Neuron (in vitro differentiated cells): Measurements from ENCODE around the gene MED13L.
"Not testable (repeated sequence)": the region's sequence is repeated elsewhere in the genome, so short reads cannot be mapped to it uniquely, and the experiment has no call there.

Experiments
- H2AFZ ChIP-seq: one replicate; pipeline ENCODE4 v1.6.1; 2013; ENCODE audit warnings: low read depth, mild to moderate bottlenecking, inconsistent platforms, low read length, moderate library complexity
- H3K27me3 ChIP-seq: one replicate; pipeline ENCODE4 v1.6.1; 2013; ENCODE audit warnings: low read length; ENCODE audit not compliant: insufficient read depth
- H3K36me3 ChIP-seq: one replicate; pipeline ENCODE4 v1.6.1; 2013; ENCODE audit warnings: low read length; ENCODE audit not compliant: insufficient read depth
- H3K4me1 ChIP-seq: one replicate; pipeline ENCODE4 v1.6.1; 2013; ENCODE audit warnings: low read length; ENCODE audit not compliant: insufficient read depth
- H3K4me3 ChIP-seq: 2 replicates; pipeline ENCODE4 v1.5.1; 2013; ENCODE audit warnings: mild to moderate bottlenecking, low read length, moderate library complexity
- H3K9me3 ChIP-seq: one replicate; pipeline ENCODE4 v1.6.1; 2013; ENCODE audit warnings: low read length

Gene MED13L

GRCh38 chr12:116244474-116245090 is 32.9 kb downstream of the MED13L start:
- Histone ChIP-seq H3K4me1 (no peaks in the 10 kb centered on the region), H3K36me3 (no peaks in the 10 kb centered on the region)

DNA sequence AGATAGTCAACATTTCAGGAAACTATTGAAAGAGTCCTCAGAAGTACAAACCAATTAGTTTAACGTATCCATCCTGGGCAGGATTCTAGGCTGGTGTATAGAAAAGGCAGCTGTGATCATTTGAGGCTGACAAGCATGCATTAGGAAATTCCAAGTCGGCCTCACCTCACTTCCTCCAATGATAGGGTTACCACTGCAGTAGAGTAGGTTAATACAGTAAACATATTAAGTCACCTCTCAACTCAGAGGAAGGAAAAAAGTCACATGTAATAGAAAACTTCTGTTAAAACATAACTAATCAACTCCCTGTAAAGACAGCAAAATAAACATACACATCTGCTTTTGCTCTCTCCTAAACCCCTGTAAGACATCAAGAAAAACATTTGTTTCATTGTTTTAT is 33.5 kb downstream of the MED13L start:
- Histone ChIP-seq H3K4me3 (no peak overlapping the region), H3K27me3 (no peaks in the 10 kb centered on the region), H3K4me1 (no peaks in the 10 kb centered on the region), H3K36me3 (no peaks in the 10 kb centered on the region), H2AFZ (no peak overlapping the region), H3K9me3 (no peaks in the 10 kb centered on the region)

More at GRCh38 chr12:116244474-116245090, 32.9 kb downstream of the MED13L start:
- H3K27me3 ChIP-seq, result no peaks in the 10 kb centered on the region
- H3K4me3 ChIP-seq, result no peak overlapping the region
- no peaks in the 10 kb centered on the region for H3K9me3 ChIP-seq
- no peak overlapping the region for H2AFZ ChIP-seq

DNA sequence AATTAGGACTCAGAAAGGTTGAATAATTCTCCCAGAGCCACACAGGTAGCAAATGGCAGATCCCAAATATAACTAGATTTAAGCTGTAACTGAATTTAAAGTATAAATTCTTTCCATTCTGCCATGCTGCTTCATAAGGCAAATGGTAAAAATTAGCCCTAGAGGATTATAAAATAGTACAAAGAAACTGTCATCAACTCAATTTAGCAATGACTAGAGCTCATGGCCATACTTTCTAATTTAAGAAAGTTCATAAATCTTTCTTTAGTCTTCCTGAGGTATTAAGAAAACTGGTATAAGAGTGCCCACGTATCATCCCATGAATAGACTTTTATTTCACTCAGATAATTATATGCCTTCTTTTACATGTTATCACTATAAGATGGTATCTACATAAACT is 34.8 kb downstream of the MED13L start:
- no peak overlapping the region for H3K4me3 ChIP-seq
- H3K27me3 ChIP-seq, result no peaks in the 10 kb centered on the region

DNA sequence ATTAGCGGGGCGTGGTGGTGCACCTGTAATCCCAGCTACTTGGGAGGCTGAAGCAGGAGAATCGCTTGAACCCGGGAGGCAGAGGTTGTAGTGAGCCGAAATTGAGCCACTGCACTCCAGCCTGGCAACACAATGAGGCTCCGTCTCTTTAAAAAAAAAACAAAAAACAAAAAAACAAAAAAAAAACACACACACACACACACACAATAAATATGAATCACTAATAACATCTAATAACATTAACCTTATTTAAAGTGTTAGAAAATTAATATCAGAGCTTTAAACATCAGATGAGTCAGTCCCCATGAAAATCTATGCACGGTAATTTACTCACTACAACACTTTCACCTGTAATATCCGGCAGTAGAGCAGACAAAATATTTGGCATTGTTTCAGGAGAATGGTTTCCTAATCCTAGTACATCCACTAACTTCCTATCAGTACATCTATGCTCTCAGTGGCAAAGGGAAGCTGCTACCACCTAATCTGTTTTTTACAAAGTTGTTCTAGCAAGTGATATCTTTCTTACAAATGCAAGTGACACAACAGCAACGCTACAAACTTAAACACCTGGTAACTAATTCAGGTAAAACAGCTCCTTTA is 36.2 kb downstream of the MED13L start:
- H3K4me1 ChIP-seq, result no peaks in the 10 kb centered on the region
- no peaks in the 10 kb centered on the region for H3K27me3 ChIP-seq
- H2AFZ ChIP-seq, result no peak overlapping the region
- no peaks in the 10 kb centered on the region for H3K36me3 ChIP-seq
- H3K4me3 ChIP-seq, result no peak overlapping the region
- H3K9me3 ChIP-seq, result no peaks in the 10 kb centered on the region

More for the DNA sequence above, 34.8 kb downstream of the MED13L start:
- Histone ChIP-seq H3K36me3 (no peaks in the 10 kb centered on the region), H3K4me1 (no peaks in the 10 kb centered on the region), H2AFZ (no peak overlapping the region), H3K9me3 (no peaks in the 10 kb centered on the region)

DNA sequence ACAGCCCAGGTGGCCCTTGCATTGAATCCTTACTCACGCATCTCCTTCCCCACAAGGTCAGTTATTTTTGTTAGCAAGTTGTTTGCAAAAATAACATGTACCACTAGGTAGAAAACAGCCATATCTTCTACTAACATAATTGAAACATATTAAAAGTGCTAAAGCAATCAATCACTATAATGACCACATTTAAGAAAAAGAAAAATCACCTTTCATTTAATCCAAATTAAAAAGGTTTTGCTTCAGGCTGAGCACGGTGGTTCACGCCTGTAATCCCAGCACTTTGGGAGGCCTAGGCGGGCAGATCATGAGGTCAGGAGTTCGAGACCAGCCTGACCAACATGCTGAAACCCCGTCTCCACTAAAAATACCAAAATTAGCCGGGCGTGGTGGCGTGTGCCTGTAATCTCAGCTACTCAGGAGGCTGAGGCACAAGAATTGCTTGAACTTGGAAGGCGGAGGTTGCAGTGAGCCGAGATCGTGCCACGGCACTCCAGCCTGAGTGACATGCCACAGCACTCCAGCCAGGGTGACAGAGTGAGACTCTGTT is 38.8 kb downstream of the MED13L start:
- H3K4me3 ChIP-seq, H3K27me3 ChIP-seq: not testable (repeated sequence)

GRCh38 chr12:116238149-116238548 is 39.3 kb downstream of the MED13L start:
- Histone ChIP-seq H3K27me3 (no peaks in the 10 kb centered on the region), H3K36me3 (no peaks in the 10 kb centered on the region), H3K9me3 (no peaks in the 10 kb centered on the region), H3K4me3 (no peak overlapping the region), H3K4me1 (no peaks in the 10 kb centered on the region), H2AFZ (no peak overlapping the region)

More for the DNA sequence above, 38.8 kb downstream of the MED13L start:
- H3K9me3 ChIP-seq, H2AFZ ChIP-seq, H3K36me3 ChIP-seq, H3K4me1 ChIP-seq: not testable (repeated sequence)

DNA sequence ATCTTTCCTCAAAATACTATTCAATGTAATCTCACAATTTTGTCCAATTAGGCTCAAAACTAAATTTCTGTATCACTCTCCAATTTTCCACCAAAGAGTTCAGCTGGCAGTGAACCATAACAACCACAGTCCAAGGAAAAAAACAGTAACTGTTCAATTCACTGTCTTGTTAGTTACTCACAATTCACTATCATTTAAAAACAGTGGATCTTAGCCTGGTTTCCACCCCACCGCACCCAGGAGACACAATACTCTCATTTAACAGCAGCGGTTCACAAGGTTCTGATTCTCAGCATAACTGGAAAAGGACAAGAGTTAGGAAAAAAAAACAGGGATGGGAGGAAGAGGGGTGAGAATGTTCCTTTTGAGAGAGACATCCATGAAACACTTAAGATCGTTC is 40.5 kb downstream of the MED13L start:
- H2AFZ ChIP-seq, result no peak overlapping the region
- no peaks in the 10 kb centered on the region for H3K27me3 ChIP-seq
- no peak overlapping the region for H3K4me3 ChIP-seq
- H3K4me1 ChIP-seq, result no peaks in the 10 kb centered on the region
- no peaks in the 10 kb centered on the region for H3K9me3 ChIP-seq
- no peaks in the 10 kb centered on the region for H3K36me3 ChIP-seq

DNA sequence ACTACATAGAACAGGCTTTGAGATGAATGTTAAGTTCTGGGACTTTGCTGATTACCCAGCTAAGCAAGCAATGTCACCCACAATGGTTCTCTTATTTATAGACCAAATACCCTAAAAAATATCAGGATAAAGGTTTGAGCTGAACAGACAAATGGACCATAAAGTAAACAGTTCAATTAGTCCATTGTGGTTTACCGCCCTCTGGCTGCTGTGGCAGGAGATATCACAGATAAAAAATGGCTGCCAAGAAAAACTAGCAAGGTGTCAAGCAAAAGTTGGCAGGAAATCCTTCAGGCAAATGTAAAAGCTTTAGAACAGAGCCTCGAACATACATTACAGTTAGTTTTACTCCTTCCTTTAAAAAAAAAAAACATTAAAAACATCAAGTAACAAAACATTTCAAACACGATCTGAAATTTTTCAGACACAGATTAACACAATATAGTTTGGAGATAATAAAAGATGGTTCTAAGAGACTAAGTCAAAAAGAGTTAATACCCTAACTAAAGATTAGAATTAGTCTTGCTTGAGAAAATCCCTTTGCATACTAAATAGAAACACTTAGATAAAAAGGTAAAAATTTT is 41.3 kb downstream of the MED13L start:
- no peak overlapping the region for H2AFZ ChIP-seq
- H3K4me3 ChIP-seq, result no peak overlapping the region
- no peaks in the 10 kb centered on the region for H3K36me3 ChIP-seq
- no peaks in the 10 kb centered on the region for H3K27me3 ChIP-seq
- H3K4me1 ChIP-seq, result no peaks in the 10 kb centered on the region
- no peaks in the 10 kb centered on the region for H3K9me3 ChIP-seq

- H3K36me3 ChIP-seq, H3K4me3 ChIP-seq: not testable (repeated sequence)
Measured at GRCh38 chr12:116234148-116234547, 43.3 kb downstream of the MED13L start.

DNA sequence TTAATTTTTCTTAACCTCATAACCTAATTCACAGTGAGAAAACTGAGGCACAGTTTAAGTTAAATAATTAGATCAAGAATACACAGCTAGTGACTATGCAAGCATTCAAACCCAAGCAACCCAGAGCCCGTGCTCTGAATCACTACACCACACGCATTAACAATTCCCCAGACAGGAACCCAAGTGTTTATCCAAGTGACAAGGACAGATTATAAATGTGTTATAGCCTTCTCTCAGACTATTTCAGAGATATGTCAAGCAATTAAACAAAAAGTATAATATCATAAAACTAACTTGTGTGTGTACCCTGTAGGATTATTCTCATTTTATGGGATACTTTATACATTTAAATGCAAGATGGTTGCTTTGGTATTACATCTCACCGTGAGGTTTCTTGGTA is 43.8 kb downstream of the MED13L start:
- Histone ChIP-seq H3K4me3 (no peak overlapping the region), H2AFZ (no peak overlapping the region), H3K9me3 (no peaks in the 10 kb centered on the region), H3K4me1 (no peaks in the 10 kb centered on the region), H3K36me3 (no peaks in the 10 kb centered on the region), H3K27me3 (no peaks in the 10 kb centered on the region)

More at GRCh38 chr12:116234148-116234547, 43.3 kb downstream of the MED13L start:
- H3K4me1 ChIP-seq, H3K27me3 ChIP-seq, H3K9me3 ChIP-seq, H2AFZ ChIP-seq: not testable (repeated sequence)

- Histone ChIP-seq H3K4me1 (peaks cover 5% of the 10 kb centered on the region), H3K36me3 (no peaks in the 10 kb centered on the region), H3K4me3 (no peak overlapping the region), H3K9me3 (no peaks in the 10 kb centered on the region), H3K27me3 (no peaks in the 10 kb centered on the region), H2AFZ (no peak overlapping the region)
Measured at GRCh38 chr12:116227811-116228210, 49.7 kb downstream of the MED13L start.

- Histone ChIP-seq H3K27me3 (no peaks in the 10 kb centered on the region), H3K36me3 (peaks cover 2% of the 10 kb centered on the region), H3K9me3 (no peaks in the 10 kb centered on the region), H3K4me1 (peaks cover 5% of the 10 kb centered on the region), H3K4me3 (no peak overlapping the region), H2AFZ (no peak overlapping the region)
Measured at GRCh38 chr12:116226026-116226425, 51.5 kb downstream of the MED13L start.

DNA sequence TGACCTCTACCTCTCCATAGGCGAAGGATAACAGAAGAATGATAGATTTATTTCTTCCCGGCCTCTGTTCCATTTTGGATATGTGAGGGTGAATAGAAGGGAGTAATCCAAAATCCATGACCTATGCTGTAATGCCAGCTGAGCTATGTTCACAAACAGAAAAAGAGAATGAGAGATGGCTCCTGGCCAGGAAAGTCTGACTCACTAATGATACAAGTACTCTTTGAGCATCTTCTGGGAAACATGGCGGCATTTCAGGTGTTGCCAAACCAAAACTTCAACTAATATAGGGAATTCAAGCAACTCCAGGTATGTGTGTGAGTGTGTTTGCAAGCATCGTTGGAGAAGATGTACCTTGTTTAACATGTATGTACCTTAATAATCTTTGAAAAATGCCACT is 55.1 kb downstream of the MED13L start:
- Histone ChIP-seq H3K4me3 (no peak overlapping the region), H3K27me3 (no peaks in the 10 kb centered on the region), H3K4me1 (peaks cover 5% of the 10 kb centered on the region), H2AFZ (no peak overlapping the region), H3K36me3 (peaks cover 2% of the 10 kb centered on the region), H3K9me3 (no peaks in the 10 kb centered on the region)
